Effector memory CD4-positive, alpha-beta T cell (primary cell): ENCODE data around the gene SCO2.
"Not testable (repeated sequence)": the region's sequence is repeated elsewhere in the genome, so short reads cannot be mapped to it uniquely, and the experiment has no call there.

ENCODE experiments used
- DNase-seq, 3 donors: peaks; one replicate each; pipeline ENCODE4 v3.0.0-alpha.2; 2020
- H3K27ac ChIP-seq: 2 replicates; pipeline ENCODE4 v1.7.0; 2013; ENCODE audit warnings: mild to moderate bottlenecking, low read length, moderate library complexity; ENCODE audit not compliant: insufficient read depth, poor library complexity, severe bottlenecking
- H3K27me3 ChIP-seq: replicated peaks from 2 replicates; pipeline ENCODE4 v1.7.0; 2013; ENCODE audit warnings: mild to moderate bottlenecking, low read length; ENCODE audit not compliant: insufficient read depth, control insufficient read depth, poor library complexity, severe bottlenecking
- H3K36me3 ChIP-seq: 2 replicates; pipeline ENCODE4 v1.7.0; 2013; ENCODE audit warnings: mild to moderate bottlenecking, low read length, moderate library complexity; ENCODE audit not compliant: control insufficient read depth, insufficient read depth
- H3K4me1 ChIP-seq: 2 replicates; pipeline ENCODE4 v1.7.0; 2013; ENCODE audit warnings: low read length, mild to moderate bottlenecking; ENCODE audit not compliant: control insufficient read depth, insufficient read depth, poor library complexity, severe bottlenecking
- H3K4me3 ChIP-seq: 2 replicates; pipeline ENCODE4 v1.7.0; 2013; ENCODE audit warnings: low read length, low read depth, mild to moderate bottlenecking; ENCODE audit not compliant: insufficient read depth, poor library complexity, severe bottlenecking
- H3K9me3 ChIP-seq: 2 replicates; pipeline ENCODE4 v1.7.0; 2013; ENCODE audit warnings: mild to moderate bottlenecking, low read length, moderate library complexity; ENCODE audit not compliant: control insufficient read depth

Gene SCO2

GRCh38 chr22:50542416-50542927 lies 17.1 kb upstream of the SCO2 start:
- no peak overlapping the region for H3K27ac ChIP-seq

DNA sequence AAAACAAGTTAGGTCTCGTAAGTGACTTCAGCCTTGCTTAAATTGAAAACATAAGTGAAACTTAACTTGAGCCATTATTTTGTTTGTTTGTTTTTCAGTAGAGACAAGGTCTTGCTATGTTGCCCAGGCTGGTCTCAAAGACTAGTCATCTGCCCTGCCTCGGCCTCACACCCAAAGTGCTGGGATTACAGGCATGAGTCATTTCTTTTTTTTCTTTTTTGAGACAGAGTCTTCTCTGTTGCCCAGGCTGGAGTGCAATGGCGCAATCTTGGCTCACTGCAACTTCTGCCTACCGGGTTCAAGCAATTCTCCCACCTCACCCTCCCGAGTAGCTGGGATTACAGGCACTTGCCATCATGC lies 16.2 kb upstream of the SCO2 start:
- not testable (repeated sequence) for H3K27me3 ChIP-seq, H3K36me3 ChIP-seq, H3K27ac ChIP-seq, DNase-seq, H3K4me3 ChIP-seq, H3K9me3 ChIP-seq
- peaks cover 37% of the 10 kb centered on the region for H3K4me1 ChIP-seq

More at GRCh38 chr22:50542416-50542927, 17.1 kb upstream of the SCO2 start:
- peaks cover 38% of the 10 kb centered on the region for H3K4me1 ChIP-seq
- no peak overlapping the region for H3K4me3 ChIP-seq
- no peaks in the 10 kb centered on the region for H3K27me3 ChIP-seq
- DNase-seq, result no peak
- H3K9me3 ChIP-seq, result no peaks in the 10 kb centered on the region
- H3K36me3 ChIP-seq, result no peaks in the 10 kb centered on the region

DNA sequence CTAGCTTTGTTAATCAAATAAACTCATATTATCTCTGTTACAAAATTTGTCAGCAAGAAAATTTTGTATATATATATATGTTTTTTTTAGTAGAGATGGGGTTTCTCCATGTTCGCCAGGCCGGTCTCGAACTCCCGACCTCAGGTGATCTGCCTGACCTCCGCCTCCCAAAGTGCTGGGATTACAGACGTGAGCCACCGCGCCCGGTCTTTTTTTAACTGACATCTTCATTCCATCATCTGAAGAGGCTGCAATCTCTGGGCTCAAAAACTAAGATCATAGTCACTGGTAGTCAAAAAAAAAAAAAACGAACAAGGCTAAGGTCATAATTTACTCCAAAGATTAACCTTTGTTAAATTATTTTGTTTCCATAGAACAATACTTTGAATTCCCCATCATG lies 15.0 kb upstream of the SCO2 start:
- no peaks in the 10 kb centered on the region for H3K36me3 ChIP-seq
- no peaks in the 10 kb centered on the region for H3K27me3 ChIP-seq
- no peak overlapping the region for H3K4me3 ChIP-seq
- no peak for DNase-seq
- H3K4me1 ChIP-seq, result peaks cover 30% of the 10 kb centered on the region
- no peaks in the 10 kb centered on the region for H3K9me3 ChIP-seq
- peak overlapping the region; percentile 98 for H3K27ac ChIP-seq

- no peak for DNase-seq
- H3K27me3 ChIP-seq, result no peaks in the 10 kb centered on the region
- no peak overlapping the region for H3K4me3 ChIP-seq
- H3K36me3 ChIP-seq, result no peaks in the 10 kb centered on the region
- no peaks in the 10 kb centered on the region for H3K9me3 ChIP-seq
- peak overlapping the region; percentile 98 for H3K27ac ChIP-seq
- peaks cover 23% of the 10 kb centered on the region for H3K4me1 ChIP-seq
These were observed 12.4 kb upstream of the SCO2 start for GRCh38 chr22:50537765-50538164.

DNA sequence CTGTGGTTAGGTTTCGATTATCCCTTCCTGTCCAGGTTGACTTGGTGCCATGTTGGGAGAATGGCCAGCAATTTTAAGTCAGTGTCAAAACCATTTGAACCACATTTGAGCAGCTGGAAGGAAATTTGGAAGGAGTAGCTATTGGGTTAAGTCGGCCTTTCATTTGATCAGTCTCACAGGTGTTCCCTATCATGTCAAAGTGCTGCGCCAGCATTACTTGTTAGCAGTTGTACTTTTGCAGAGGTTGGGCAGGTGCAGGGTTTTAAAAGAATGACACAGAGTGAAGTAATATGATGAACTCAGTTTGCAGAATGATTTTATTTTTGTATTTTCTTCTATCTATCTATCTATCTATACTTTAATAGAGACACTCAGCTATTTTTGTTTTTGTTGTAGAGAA lies 10.8 kb upstream of the SCO2 start:
- H3K4me1 ChIP-seq, result peaks cover 28% of the 10 kb centered on the region
- no peaks in the 10 kb centered on the region for H3K36me3 ChIP-seq
- no peak overlapping the region for H3K4me3 ChIP-seq
- no peak overlapping the region for H3K27ac ChIP-seq
- no peak for DNase-seq
- H3K9me3 ChIP-seq, result no peaks in the 10 kb centered on the region
- no peaks in the 10 kb centered on the region for H3K27me3 ChIP-seq

DNA sequence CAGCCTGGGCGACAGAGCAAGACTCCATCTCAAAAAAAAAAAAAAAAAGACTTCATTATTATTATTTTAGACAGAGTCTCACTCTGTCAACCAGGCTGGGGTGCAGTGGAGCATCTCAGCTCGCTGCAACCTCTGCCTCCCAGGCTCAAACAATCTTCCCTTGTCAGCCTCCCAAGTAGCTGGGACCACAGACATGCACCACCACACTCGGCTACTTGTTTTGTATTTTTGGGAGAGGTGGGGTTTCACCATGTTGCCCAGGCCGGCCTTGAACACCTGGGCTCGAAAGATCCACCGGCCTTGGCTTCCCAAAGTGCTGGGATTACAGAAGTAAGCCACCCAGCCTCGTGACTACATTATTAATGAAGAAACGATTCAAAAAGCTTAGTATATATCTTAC lies 9.7 kb upstream of the SCO2 start:
- Histone ChIP-seq H3K4me3 (no peak overlapping the region), H3K36me3 (no peaks in the 10 kb centered on the region), H3K27me3 (no peaks in the 10 kb centered on the region), H3K4me1 (peaks cover 36% of the 10 kb centered on the region), H3K27ac (no peak overlapping the region), H3K9me3 (no peaks in the 10 kb centered on the region)
- no peak for DNase-seq

DNA sequence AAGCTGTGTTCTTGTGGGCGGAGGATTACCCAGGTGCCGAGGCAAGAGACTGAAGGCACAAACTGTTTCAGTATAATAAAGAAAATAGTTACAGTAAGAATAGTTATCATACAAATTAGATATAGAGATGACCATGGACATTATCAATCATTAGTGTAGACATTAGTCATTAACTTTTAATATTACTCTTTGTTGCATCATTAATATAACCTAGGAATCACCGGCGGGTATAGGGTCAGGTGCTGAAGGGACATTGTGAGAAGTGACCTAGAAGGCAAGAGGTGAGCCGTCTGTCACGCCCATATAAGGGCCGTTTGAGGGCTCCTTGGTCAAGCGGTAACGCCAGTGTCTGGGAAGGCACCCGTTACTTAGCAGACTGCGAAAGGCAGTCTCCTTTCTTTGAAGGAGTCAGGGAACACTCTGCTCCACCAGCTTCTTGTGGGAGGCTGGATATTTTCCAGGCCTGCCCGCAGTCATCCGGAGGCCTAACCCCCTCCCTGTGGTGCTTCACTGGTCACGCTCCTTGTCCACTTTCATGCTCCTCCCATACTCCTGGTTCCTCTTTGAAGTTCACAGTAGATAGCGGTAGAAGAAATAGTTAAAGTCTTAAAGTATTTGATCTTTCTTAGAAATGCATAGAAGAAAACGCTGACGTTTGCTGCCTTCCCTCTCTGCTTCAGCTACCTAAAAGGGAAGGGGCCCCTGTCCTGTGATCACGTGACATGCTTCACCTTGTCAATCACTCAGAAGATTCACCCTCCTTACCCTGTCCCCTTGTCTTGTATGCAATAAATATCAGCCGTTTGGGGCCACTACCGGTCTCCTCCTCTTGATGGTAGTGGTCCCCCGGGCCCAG lies 8.7 kb upstream of the SCO2 start:
- H3K36me3 ChIP-seq, H3K27ac ChIP-seq, DNase-seq, H3K9me3 ChIP-seq, H3K4me3 ChIP-seq, H3K27me3 ChIP-seq: not testable (repeated sequence)
- H3K4me1 ChIP-seq, result peaks cover 31% of the 10 kb centered on the region

DNA sequence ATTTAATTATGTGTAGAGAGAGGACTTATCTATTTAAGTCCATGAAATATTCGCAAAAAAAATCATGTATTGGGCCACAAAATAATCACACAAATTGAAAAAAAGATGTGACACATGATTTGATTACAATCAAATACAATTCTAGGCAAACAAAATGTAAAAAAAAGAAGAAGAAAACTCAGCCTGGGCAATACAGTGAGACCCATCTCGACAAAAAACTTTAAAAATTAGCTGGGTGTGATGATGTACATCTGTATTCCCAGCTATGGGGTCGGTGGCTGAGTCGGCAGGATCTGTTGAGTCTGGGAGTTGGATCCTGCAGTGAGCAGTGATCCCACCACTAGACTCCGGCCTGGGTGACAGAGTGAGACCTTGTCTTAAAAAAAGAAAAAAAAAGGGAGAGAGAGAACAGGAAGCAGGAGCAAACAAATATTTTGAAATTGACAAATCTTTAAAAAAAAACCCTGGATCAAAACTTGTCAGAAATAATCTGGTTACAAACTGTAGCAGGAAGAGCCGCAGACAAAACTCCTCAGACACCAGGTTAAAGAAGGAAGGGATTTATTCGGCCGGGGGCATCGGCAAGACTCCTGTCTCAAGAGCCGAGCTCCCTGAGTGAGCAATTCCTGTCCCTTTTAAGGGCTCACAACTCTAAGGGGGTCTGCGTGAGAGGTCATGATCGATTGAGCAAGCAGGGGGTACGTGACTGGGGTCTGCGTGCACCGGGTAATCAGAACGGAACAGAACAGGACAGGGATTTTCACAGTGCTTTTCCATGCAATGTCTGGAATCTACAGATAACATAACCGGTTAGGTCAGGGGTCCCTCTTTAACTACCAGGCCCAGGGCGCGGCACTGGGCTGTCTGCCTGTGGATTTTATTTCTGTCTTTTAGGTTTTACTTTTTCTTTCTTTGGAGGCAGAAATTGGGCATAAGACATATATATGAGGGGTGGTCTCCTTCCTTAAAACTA lies 7.7 kb upstream of the SCO2 start:
- H3K9me3 ChIP-seq, result no peaks in the 10 kb centered on the region
- peak overlapping the region; percentile 97 for H3K27ac ChIP-seq
- no peak for DNase-seq
- H3K27me3 ChIP-seq, result no peaks in the 10 kb centered on the region
- H3K4me1 ChIP-seq, result peaks cover 21% of the 10 kb centered on the region
- no peak overlapping the region for H3K4me3 ChIP-seq
- no peaks in the 10 kb centered on the region for H3K36me3 ChIP-seq

- peak overlapping the region; percentile 66 for H3K4me3 ChIP-seq
- no peaks in the 10 kb centered on the region for H3K27me3 ChIP-seq
- peak overlapping the region; percentile 97 for H3K27ac ChIP-seq
- peaks cover 22% of the 10 kb centered on the region for H3K4me1 ChIP-seq
- no peaks in the 10 kb centered on the region for H3K9me3 ChIP-seq
- DNase-seq, result no peak
- no peaks in the 10 kb centered on the region for H3K36me3 ChIP-seq
These were observed 6.7 kb upstream of the SCO2 start for GRCh38 chr22:50531962-50532674.
